Measurements from ENCODE around the gene NAV3. TPM values are rescaled to one million over a fixed set of nuclear protein-coding genes. Genes with fewer than 3 reads are reported as not detected.

NAV3 gene
- polyA plus RNA-seq, 1 donor = 11.4 TPM

DNA sequence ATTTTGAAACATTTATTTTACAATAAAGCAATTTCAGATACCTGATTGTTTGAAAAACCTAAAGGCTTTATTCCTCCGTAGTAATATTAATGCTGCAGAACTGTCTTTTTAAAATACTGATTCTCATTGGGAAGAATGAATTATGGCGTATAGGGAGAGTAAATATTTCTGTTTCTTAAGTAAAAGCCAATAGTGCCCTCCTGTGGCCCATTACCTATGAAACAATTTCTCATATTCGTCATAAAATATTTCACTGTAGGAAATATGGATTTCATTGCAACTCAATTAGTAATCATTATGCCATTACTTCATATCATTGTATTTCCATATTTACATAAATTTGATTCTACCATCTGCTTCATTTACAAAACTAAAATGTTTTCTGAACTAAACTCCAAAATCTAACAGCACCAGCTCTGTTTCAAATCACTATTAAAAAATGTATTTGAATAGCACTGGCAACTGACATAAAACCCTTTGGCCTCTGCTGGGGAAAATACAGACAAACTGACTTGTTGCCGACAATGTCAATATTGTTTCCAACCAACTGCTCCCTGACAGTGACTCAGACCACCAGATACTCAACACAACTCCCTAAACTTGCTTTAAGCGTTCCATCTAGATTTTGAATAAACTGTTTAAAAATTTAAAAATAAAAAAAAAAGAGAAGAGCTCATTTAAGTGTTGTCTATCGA, 290.3 kb downstream of the NAV3 start:
- DNase-seq = no peak

GRCh38 chr12:78121969-78122610, 291.4 kb downstream of the NAV3 start:
- DNase-seq = no peak

GRCh38 chr12:78128211-78128610, 297.5 kb downstream of the NAV3 start:
- DNase-seq = no peak

DNA sequence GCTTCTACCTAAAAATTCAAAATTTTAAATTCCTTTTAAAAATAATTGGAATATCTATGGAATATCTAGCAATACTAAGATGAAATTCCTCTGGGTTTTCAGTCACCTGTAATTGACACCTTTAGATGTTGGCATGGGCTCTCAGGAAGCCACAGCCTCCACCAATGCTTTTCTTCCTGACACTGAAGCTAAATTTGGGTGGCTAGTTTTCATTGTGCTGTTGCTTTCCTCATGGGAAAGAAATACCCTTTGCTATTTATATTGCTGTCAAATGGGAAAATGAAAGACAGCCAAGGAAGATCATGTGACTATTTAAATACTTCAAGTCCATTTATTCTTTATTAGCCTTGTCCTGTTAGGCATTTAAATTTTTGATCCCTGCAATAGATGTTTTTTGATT, 313.0 kb downstream of the NAV3 start:
- no peak for DNase-seq

DNA sequence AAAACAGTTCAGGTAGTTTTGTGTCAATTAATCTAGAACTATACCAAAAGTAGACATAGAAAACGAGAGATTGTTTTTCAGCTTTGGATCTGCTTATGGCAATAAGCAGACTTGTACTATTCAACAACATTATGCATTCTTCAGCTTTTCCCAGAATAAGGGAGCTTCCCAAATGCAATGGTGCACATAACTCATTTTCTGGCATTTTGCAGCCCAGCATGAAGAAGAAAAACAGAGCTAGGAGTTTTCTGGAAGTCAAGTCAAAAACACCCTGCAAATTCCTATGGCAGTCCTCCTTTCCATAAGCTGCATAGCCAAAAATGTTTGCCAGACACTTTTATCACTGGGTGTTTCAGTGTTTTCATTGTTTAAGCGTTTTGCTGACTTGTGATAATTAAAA, 314.7 kb downstream of the NAV3 start:
- DNase-seq = no peak

DNA sequence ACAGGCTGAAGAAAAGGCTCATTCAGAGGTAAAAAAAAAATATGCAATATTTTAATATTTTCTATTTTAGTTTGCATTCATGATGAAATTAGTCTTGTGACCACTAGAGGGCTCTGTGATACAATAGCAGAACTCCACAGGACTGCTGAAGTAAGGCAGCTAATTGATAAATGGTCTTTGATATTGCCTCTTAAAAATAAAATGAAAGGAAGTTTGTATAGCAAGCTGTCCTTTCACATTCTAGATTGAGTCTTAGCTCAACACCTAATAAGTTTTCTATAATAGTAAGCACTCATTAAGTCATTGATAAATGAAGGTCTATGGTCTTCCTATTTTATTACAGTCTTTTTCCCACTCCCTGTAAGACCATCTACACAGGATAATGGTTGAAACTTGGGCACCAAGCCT, 315.7 kb downstream of the NAV3 start:
- DNase-seq = no peak

DNA sequence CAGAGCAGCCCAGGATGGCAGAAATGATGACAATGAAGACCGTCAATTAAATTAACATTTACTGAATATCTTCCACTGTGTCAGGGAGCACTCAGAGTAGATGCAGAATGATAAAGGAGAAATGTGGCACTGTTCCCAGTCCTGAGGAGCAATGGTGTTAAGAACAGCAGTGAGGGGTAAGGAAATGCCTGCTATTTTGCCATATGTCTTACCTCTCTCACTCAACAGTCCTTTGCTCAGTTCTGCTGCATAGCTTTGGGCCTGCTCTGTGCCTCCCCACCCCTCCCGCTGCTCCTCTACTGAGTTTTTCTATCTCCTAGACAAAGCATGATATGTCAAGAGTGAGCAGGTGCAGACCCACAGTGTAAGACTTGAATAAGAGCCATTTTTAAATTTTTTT, 318.8 kb downstream of the NAV3 start:
- DNase-seq = no peak

DNA sequence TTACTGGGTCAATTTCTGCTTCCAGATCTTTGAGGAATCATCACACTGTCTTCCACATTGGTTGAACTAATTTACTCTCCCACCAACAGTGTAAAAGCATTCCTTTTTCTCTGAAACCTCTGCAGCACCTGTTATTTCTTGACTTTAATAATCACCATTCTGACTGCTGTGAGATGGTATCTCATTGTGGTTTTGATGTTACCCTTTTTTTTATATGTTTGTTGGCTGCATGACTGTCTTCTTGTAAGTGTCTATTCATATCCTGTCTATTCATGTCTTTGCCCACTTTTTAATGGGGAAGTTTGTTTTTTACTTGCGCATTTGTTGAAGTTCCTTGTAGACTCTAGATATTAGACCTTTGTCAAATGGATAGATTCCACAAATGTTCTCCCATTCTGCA, 324.9 kb downstream of the NAV3 start:
- no peak for DNase-seq

DNA sequence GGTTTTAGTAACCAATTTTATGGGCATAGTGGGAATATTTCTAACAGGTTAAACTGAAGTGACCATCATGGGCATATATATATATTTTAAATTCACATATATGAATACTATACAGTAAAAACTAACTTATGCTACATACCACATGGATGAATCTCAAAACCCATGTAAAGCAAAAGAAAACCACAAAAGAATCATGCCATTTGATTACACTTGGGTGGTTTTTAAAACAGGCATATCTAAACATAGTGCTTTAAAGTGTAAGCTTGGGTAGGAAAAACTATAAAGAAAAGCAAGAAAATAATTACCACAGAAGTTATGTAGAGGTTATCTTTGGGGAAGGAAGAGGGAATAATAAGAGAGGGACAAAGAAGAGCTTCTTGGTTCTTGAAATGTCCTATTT, 326.1 kb downstream of the NAV3 start:
- DNase-seq = no peak

DNA sequence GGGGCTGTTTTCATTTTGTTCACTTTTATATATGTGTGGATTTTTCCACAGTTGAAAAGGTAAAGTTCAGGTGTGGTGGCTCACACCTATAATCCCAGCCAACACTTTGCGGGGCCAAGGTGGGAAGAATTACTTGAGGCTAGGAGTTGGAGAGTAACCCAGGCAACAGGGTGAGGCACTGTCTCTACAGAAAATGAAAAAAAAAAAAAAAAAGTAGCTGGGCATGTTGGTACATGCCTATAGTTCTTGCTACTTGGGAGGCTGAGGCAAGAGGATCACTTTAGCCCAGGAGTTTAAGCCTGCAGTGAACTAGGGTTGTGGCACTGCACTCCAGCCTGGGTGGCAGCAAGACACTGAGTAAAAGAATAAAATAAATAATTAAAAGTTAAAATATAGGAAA, 326.5 kb downstream of the NAV3 start:
- no peak for DNase-seq

GRCh38 chr12:78164154-78164553, 333.5 kb downstream of the NAV3 start:
- DNase-seq = no peak

GRCh38 chr12:78167510-78167909, 336.8 kb downstream of the NAV3 start:
- DNase-seq = no peak

GRCh38 chr12:78171061-78171460, 340.4 kb downstream of the NAV3 start:
- no peak for DNase-seq

DNA sequence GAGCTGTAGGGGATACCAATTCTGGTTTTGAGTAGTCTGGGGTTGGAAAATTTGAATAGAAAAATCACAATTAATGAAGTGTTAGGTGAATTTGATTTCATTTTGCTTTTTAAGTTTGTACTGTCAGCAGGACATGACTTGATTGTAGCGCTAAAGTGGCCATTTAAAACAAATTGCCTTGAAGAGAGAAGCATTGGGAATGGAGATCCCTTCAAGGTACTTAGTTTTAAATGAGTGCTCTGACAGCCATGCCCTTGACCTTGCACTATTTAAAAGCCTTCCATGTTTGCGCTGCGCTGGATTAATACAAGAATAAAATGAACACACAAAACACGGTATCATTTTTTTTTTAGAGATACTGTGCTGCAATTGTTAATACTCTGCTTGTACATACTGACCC, 345.9 kb downstream of the NAV3 start:
- DNase-seq = no peak

DNA sequence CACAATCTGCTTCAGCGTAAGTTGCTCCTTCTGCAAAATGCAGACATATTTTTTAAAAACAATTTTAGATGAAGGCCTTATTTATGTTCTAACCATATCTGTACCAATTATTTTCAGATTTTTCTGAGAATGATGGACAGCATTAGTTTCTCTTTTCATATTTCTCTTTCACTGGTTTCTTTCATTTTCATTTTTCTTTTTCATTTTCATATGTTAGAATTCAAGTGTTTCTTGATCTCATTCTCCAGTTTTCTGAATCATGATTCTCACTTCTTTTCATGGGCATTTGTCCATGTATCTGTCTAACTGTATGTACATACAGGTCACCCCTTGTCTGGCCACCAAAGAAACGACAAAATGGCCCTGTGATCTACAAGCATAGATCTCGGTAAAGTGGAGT, 346.6 kb downstream of the NAV3 start:
- DNase-seq = no peak

- no peak for DNase-seq
Observed at GRCh38 chr12:78179346-78179745, 348.7 kb downstream of the NAV3 start.

DNA sequence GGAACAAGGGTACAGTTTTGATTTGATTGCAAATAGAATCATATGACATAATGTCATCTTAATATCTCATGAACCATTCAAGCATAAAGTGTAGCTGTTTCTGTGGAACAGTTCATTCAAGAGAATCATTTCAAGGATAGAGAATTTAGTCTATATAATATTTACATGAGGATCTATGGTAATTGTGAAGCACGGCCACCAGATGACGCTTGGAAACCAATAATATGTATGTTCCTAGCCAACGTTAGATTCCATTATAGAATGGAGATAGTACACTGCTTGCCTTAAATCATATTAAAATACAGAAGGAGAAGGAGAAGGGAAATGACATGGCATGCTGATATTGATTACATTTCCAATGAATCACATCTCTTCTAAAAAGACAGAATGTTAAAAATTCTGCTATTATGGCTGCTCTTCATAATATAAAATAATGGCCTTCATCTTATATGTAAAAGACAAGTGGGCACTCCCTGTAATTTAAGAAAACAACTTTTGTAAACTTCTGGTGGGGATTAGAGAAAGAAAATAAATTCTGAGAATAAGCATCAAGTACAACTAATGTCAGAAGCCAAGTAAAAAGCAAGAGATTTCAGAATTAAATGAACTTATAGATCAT, 351.0 kb downstream of the NAV3 start:
- peak; percentile 26 for DNase-seq

- no peak for DNase-seq
Observed at GRCh38 chr12:78183824-78184223, 353.1 kb downstream of the NAV3 start.

DNA sequence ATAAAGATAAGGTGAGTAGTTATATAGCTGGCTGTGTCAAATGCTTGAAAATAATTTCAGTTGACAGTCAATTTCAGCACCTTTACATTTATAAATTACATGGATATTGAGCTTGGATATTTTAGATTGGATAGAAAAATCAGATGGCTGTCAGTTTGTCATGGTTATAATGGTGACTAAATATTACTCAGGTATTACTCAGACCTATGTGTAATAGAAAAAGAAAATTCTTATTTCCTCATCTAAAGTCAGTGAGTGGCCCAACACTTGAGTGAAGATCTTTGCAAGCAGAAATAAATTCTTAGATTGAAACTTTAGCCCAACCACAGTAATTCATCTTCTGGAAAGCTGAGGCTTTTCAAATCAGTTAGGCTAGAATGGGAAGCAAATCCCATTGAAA, 354.4 kb downstream of the NAV3 start:
- DNase-seq = no peak

DNA sequence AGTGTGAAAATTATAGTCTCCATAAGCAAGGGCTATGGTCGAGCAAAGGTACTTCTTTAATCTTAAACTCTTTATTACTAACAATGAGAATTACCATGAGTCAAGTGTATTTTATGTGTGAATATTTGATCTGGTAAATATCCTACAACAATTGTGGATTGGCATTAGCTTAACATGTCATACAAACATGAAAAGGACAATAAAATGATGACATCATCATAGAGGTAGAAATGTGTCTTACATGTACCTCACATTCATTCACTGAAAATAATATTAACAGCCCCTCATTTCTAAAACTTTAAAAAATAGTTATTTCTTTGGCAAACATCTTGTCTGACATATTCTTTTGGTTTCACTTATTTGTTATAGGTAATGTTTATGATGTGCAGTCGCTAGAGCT, 355.0 kb downstream of the NAV3 start:
- no peak for DNase-seq

GRCh38 chr12:78186670-78187069, 356.0 kb downstream of the NAV3 start:
- DNase-seq = no peak

DNA sequence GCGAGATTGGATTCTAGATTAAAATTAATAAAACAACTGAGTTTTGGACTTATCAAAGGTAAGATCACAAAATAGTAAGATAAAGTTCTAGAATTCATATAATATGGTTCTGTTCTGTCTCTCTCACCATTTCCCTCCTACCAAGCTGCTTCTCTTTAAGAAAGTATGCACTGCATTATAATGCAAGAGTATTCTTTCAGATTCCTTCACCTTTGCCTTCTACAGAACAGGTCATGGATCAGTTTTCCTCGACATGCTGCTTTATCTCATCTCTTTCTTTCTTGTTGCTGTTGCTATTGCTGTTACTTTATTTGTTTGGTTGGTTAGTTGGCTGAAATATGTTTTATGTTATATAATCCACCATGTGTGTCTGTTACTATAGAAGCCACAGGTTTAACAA, 357.0 kb downstream of the NAV3 start:
- no peak for DNase-seq

GRCh38 chr12:78189656-78190055, 359.0 kb downstream of the NAV3 start:
- no peak for DNase-seq

DNA sequence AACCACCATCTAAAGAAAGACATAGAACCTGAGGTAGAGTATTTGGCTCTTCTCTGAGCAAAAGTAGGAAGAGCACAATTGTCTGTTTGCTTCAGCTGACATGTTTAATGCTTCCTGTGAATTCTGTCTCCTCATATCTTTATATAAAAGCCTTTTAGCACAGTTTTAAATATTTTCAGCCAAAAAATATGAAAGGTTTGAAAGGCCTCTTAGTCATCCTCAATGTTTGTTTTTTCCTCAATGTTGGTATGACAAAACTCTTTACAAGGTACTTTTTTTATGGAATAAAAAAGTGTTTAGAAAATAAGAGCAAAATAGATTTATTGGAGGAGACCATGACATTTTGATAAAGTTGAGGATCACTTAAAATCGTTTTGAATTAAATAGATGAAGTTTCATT, 360.9 kb downstream of the NAV3 start:
- no peak for DNase-seq
